Measurements from ENCODE around the gene C18orf63.

C18orf63 gene

DNA sequence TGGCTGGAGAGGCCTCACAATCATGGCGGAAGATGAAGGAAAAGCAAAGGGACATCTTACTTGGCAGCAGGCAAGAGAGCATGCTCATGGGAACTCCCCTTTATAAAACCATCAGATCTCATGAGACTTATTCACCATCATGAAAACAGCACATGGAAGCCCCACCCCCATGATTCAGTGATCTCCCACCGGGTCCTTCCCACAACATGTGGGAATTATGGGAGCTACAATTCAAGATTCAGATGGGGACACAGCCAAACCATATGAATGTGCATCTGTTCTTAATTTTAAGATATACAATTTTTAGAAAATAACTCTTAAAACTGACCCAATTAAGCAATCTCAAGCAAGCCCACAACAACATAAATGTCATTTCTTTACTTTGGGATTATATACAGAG lies 12.6 kb downstream of the C18orf63 start:
- no peak for DNase-seq (ENCODE audit: low spot score)

DNA sequence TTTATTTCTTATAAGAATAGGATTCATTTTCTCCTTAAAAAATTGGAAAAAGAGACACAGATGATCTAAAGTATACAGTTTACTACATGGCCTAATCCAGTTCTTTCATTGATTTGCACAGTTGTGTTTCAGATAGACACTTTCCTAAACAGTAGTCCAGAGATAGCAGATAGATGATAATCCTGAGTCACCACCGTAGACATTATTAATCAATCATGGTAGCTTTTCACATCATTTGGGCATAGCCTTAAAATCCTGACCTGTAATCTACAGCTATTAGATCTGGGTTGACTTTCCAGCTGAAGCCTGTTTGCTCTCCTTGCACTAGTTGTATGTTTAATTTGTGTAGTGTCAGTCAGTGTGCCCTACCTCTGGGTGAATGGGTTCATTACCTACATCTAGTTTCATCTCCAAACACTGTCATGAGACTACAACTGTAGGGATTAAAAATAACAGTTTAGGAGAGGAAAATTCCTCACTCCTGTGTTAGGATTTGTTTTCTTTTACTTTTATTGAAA lies 14.1 kb downstream of the C18orf63 start:
- DNase-seq (ENCODE audit: low spot score): no peak

GRCh38 chr18:74331404-74331803 lies 15.8 kb downstream of the C18orf63 start:
- no peak for DNase-seq (ENCODE audit: low spot score)

- no peak for DNase-seq (ENCODE audit: low spot score)
Measured at GRCh38 chr18:74333091-74333490, 17.5 kb downstream of the C18orf63 start.

DNA sequence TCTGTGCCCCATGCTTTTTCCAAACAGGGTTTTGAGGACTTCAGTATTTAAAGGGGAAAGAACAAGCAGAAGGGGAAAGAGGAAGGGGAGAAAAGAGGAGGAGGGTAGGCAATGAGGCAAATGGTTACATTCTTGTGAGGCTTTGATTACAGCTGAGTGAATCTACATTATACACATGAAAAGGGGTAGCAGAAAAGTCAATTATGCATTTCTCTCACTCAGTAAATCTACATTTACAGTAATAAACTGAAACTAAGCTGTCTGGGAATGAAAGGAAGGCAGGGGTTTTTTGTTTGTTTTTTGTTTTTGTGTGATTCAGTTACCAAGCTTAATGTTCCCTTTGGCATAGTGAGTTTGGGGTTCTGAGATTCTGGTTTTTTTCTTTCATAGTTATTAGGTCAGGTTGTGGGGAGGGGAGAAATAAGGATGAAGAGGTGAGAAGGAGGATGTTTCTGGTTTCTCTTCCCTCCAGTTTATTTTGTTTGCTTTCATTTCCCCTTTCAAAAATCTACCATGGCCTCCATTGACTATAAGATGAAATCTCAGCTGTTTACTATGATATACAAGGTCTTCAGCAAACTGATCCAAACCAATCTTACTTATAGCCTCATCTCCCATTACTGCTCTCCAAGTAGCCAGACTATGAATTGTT lies 18.7 kb downstream of the C18orf63 start:
- DNase-seq (ENCODE audit: low spot score): peak; percentile 20

DNA sequence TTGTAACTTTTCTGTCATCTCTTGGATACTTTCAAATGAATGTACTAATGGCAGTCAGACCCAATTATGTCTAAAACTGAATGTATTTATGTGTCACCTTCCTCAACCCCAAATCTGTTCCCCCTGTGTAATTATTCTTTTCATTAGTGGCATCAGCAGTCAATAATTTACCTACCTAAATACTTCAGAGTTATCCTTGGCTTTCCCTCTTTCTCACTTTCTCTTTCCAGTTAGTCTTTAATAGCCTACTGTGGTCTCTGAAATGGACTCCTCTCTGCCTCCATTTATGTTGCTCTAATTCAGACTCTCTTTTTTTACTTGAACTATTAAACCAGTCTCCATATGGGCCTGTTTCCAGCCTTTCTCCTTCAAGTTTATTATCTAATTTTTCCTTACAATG lies 21.0 kb downstream of the C18orf63 start:
- no peak for DNase-seq (ENCODE audit: low spot score)

GRCh38 chr18:74337155-74337911 lies 21.7 kb downstream of the C18orf63 start:
- DNase-seq (ENCODE audit: low spot score): no peak

DNA sequence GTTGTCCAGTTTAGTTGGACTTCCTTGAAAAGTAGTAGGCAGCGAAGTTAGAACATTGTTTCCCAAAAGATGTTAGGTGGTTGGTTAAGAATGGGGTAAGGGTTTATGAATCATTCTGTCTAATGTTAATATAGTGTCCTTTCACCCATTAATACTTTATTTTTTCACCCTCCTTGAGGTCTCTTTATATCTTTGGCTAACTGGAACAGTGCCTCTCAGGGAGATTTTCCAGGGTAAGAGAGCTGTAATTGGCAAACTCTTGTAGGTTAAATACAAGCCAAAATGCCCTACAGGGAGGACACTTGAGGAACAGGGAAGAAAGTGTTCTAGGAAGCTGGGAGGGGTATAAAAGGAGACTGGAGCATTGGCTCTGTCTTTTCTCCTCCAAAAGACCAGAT lies 22.3 kb downstream of the C18orf63 start:
- DNase-seq (ENCODE audit: low spot score): no peak

DNA sequence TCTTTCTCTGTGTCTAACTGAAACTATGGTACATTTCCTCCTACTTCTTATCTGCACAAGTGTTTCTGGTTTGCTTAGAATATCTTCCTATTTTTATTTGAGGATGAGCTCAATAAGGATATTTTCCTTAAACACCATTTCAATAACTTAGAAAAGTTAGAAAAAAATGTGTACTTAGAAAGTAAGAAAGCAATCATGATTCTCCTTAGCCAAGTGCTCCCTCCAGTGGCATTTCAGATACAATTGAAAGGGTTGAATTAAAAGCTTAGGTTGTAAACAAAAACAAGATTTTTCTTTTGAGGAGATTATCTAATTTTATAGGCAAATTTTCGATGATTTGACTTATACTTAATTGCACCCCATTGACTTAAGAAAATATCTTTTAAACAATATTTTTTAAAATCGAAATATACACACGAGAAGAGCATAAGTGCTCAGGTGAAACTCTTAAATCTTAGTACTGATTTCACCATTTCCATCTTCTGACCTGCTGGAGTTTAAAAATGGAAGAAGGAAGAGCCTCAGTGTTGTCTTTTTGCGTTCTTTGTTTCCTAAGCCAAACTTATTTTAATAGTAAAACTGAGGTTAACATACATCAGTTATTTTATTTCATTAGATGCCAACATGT lies 26.9 kb downstream of the C18orf63 start:
- no peak for DNase-seq (ENCODE audit: low spot score)

DNA sequence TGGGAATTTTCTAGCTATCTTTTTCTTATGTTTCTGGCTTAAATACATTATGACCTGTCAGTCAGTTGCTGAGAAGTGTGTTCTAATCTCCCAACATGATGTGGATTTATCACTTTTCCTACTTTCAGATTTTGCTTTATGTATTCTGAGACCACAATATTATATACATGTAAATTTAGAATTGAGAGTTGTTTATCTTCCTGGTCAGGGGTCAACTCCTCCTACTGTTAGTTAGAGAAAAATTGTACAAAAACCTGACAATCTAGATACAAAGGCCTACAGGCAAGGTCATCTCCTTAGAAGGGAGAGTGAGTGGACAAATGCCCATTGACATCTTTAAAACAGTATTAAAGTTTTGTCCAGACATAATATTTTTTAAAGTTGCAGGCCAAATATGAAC lies 30.6 kb downstream of the C18orf63 start:
- DNase-seq (ENCODE audit: low spot score): no peak

GRCh38 chr18:74348581-74348980 lies 32.9 kb downstream of the C18orf63 start:
- no peak for DNase-seq (ENCODE audit: low spot score)

DNA sequence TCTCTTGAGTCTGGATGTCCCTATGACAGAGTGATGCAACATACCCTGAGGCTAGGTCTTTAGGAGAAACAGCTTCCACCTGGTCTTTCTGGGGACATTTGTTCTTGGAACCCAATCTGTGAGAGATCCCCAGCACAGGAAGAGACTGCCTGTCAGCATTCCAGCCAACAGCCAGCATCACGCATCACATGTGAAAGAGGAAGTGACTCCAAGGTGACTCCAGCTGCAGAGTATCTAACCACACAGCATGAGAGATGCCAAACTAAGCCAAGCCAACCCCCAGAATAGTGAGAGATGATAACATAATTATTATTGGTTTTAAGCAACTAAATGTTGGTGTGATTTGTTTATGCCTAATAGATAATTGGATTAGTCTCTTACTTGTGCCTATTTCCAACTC lies 35.7 kb downstream of the C18orf63 start:
- DNase-seq (ENCODE audit: low spot score): peak; percentile 10

DNA sequence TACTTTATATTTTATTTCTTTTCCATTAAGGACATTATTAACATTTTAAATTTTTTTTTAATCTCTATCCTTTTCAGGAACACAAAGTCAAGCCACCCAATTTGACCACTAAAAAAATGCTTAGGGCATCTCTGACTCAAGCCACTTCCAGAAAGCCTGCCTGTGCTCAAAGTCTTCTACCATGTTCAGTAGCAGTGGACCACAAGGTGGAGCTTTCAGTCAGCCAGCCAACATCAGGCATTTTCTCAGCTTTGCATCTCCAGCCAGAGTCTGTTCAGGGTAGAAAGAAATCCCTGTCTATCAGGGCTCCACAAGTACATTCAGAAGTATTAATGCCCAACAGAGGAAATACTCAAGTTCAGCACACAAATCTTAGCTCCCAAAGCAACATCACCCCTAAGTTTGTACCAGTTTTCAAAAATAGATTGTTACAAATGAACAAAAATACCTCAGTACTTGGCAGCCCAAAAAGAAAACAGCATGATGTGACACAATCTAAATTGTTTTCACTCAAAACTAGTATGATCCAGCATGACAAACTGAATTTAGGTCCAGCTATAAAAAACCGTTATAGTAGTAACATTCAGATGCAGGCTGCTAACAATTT lies 37.6 kb downstream of the C18orf63 start:
- peak; percentile 11 for DNase-seq (ENCODE audit: low spot score)

DNA sequence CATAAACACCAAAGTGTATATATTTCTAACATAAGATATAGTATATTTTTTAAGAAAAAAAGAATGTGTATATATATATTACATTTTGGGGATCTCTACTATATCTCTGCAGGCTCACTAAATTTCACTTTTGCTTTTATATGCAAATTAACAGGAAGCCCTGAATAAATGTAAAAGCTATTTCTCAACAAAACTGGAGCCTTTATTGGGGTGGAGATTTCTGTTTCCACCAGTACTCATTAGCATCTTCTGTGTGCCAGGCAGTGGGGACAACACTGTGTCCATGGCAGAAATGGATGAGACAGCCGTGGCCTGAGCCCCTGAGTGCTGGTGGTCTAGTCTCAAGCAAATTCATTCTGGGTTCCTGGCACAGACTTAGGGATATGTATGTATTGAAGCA lies 41.3 kb downstream of the C18orf63 start:
- no peak for DNase-seq (ENCODE audit: low spot score)

- DNase-seq (ENCODE audit: low spot score): no peak
Measured at GRCh38 chr18:74360852-74361655, 45.4 kb downstream of the C18orf63 start.

GRCh38 chr18:74367905-74368304 lies 52.3 kb downstream of the C18orf63 start:
- no peak for DNase-seq (ENCODE audit: low spot score)

- DNase-seq (ENCODE audit: low spot score): no peak
Measured at GRCh38 chr18:74368901-74369705, 53.5 kb downstream of the C18orf63 start.

- DNase-seq (ENCODE audit: low spot score): no peak
Measured at GRCh38 chr18:74370115-74370514, 54.5 kb downstream of the C18orf63 start.

DNA sequence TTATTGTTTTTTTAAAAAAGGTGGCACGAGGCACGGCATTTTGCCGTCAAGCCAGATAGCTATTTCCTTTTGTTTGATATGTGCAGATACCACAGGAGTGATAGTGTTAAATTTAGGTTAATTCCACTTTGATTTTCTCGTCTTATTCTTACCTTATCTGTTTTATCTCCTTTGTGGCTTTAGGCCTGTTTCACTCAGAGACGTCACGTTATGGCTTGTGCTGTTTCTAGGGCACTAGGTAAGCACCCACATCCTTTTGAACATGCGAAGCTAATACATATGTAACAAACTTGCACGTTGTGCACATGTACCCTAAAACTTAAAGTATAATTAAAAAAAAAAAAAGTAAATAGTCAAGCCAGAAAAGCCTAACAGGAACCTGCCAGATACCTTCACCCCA lies 57.8 kb downstream of the C18orf63 start:
- DNase-seq (ENCODE audit: low spot score): no peak

GRCh38 chr18:74375999-74376398 lies 60.4 kb downstream of the C18orf63 start:
- no peak for DNase-seq (ENCODE audit: low spot score)

DNA sequence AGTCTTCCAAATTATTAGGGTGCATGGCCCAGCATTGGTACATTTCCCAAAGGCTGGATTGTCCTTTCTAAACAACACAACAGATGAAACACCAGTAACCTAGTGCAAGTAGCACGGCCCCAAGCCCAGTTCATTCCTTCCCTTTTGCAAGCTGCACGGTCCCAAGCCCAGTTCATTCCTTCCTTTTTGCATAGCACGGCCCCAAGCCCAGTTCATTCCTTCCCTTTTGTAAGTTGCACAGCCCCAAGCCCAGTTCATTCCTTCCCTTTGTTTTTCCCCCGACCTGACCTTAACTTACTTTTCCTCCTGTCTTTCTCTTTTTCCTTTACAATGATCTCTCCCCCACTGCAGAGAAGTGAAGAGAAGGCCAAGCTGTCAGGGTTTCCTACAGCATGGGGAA lies 60.9 kb downstream of the C18orf63 start:
- DNase-seq (ENCODE audit: low spot score): no peak

All from germinal center (tissue), 1 donor.